ENCODE results near the gene TIMM13.

Gene TIMM13

DNA sequence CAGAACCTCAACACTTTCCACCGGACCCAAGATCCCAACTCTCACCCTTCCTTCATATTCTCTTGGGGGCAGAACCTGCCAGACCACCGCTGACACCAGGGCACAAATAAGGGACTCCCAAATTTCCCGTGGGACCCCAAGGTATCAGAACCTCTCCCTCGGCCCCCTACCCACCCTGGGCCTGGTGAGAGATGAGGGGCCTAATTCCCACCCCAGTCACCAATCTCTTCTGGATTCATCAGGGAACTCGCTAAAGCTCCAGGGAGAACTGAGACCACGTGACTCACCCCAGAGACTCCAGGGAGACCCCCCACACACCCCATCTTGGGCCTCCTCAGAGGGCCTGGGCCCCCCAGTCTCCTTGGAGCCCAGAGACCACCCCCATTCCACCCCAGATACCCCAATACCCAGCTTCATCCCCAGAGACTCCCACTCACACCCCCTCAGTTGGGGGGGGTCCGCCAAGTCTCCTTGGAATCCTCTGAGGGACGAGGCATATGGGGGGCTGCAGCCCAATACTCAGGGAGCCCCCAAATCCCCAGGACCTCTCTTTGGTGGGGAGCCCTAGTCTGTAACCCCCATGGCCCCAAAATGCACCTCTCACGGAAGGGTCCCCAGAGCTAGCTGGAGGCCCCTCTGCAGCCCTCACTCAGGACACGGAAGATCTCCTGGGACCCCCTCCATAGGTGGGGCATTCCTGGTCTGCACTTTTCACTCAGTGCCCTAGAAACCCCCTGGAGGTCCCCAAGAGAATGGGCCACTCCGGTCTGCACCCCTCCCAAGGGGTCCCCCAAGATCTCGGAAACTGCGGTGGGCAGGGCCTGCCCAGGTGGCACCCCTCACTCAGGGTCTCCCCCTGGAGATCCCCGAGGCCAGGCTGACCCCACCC, 27.8 kb upstream of the TIMM13 start:
- DNase-seq = no peak

DNA sequence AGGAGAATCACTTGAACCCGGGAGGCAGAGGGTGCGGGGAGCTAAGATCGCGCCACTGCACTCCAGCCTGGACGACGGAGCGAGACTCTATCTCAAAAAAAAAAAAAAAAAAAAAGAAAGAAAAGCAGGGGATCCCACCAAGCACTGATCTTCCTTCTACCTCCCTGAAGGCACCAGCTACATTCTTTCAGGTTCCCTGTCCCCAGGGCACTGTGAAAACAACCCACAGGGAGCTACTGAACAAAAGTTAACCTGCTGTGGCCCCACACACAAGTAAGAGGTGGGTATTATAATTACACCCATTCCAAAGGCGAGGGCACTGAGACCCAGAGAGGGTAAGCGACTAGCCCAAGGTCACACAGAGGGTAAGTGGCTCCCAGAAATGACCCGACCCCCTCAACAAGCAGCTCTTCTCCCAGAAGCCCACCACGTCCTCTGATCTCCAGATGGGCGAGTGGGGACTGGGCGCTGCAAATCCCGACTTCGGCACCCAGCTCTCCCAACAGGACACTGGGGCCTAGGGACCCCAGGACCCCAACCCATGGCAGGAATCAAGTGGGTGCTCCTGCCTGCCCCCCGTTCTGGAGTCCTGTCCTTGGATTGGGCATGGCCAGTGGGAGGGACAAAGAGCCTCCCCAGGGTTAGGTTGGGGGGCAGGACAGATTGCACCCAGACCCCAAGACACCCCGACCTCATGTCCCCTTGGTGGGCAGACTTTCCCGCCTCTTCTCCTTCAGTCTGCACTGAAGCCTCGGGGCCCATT, 27.0 kb upstream of the TIMM13 start:
- DNase-seq = no peak

DNA sequence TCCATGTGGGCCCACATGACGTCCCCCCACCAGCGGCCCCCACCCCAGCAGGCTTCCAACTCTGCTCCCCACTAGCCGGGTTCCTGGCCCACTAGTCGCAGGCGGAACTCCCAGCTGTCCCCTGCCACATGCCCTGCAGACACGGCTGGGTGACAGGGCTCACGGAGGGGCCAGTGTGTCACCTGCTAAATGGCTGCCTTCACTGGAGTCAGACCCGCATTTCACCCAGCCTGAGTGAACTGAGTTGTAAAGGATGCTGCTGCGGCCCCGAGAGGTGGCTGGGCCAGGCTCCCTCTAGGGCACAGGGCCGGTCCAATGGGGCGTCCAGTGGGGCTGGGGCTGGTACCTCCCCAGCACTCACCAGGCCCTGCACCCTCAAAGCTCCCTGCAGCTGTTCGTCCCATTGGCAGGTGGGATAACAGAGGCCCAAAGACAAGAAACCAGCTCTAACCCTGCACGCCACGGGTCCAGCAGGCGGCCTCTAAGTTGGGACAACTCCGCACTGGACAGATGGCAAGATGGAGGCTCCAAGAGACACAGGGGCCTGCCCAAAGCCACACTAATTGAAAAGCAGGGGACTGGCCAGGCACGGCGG, 26.1 kb upstream of the TIMM13 start:
- DNase-seq = no peak

DNA sequence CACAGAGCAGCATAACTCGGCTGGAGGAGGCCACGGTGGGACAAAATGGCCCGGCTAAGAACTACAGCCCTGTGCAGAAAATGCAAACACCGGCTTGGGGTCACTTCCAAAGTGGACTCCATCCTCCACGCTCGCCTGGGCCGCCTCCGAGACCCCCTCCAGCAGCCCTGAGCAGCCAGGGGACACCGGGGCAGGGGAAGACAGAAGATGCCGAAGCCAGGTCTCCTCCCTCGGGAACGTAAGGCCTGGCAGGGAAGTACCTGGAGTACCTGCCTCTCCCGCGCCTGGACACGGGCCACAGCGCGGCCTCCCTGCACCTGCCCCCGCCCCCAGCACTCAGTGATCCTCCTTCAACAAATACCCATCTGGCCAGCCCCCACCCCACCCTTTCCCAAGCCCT, 24.4 kb upstream of the TIMM13 start:
- no peak for DNase-seq

DNA sequence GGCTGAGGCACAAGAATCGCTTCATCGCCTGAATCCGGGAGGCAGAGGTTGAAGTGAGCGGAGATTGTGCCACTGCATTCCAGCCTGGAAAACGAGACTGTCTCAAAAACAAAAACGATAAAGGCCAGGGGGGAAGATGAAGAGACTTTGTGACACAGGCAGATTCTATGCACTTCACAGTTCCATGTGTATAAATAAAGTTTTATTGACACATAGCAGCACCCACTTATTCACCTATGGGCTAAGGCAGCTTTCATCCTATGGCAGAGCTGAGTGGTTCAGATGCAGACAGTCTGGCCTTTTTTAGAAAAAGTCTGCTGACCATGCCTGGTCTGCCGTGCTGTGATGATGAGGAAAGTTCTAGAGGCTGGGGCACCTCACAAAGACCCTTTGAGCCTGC, 23.8 kb upstream of the TIMM13 start:
- DNase-seq = no peak

DNA sequence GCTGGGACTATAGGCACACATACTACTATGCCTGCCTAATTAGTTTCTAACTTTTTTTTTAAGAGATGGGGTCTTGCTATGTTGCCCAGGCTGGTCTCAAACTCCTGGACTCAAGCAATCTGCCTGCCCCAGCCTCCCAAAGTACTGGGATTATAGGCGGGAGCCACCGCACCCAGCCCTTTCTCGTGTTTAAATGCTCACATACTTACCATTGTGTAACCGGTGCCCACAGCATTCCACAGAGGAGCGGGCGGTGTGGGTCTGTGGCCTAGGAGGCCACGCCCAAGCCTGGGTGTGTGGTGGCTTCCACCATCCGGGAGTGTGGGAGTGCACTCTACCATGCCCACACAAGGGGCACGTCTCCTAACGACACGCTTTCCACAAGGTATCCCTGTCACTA, 21.6 kb upstream of the TIMM13 start:
- no peak for DNase-seq

DNA sequence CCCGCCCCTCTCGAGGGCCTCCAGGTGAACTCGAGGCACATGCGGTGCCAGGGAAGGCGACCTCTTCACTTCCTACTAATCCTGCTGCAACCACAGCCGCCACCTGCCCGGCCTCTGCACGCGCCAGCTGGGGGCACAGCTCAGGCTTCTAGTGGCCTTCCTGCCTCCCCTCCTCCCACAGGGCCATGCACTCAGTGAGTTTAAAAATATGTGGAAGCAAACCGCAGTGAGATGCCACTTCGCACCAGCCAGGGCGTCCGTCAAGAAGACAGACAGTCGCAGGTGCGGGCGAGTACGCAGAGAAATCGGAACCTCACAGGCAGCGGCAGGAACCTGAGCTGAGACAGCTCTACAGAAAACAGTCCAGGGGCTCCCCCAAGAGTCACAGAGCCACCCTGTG, 19.0 kb upstream of the TIMM13 start:
- no peak for DNase-seq

DNA sequence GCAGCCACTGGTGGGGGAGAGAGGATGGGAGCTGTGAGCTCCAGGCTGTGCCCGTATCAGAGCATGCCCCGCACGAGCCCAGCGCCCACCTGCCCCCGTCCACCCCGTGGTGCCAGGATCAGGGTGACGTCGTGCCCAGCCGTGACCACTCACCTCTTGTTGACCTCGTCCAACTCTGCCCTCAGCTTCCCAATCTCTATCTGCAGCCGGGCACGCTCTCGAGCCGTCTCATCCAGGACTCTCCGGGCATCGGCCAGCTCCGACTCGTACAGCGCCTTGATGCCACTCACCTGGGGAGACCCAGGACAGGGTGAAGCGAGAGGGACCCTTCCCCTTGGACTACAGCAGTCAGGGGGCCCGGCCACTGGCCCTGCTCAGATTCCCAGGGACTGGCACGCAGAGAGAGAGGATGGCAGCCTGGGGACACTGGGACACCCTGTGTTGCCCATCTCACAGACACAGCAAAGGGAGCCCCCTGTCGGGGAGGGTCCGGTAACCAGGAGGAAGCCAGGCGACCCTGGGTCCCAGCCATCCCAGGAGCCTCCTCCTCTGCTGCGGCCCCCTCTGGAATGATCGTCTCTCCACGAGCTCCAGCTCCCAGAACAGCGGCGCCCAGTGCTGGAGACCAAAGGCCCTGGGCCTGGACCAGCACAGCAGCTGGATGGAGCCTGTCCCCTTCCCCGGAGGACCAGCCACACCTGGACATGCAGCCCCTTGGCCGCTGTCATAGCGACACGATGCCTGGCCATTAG, 17.0 kb upstream of the TIMM13 start:
- no peak for DNase-seq

DNA sequence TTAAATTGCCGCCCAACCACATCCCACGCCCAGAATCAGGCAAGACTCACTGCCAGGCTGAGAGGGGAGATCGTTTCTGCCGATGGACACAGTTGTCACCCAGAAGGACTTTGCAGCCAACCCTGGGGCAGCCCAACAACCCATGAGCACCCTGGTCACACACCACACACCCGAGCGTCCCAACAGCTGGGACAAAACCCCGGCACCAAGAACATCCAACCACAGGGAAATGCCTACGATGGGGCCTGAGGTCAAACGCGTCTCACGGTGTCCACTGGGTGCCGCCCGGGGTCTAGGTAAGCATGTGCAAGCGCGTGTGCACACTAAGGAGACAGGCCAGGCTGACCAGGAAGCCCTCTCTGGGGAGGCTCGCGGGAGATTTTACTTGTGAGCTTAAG, 16.4 kb upstream of the TIMM13 start:
- DNase-seq = no peak

DNA sequence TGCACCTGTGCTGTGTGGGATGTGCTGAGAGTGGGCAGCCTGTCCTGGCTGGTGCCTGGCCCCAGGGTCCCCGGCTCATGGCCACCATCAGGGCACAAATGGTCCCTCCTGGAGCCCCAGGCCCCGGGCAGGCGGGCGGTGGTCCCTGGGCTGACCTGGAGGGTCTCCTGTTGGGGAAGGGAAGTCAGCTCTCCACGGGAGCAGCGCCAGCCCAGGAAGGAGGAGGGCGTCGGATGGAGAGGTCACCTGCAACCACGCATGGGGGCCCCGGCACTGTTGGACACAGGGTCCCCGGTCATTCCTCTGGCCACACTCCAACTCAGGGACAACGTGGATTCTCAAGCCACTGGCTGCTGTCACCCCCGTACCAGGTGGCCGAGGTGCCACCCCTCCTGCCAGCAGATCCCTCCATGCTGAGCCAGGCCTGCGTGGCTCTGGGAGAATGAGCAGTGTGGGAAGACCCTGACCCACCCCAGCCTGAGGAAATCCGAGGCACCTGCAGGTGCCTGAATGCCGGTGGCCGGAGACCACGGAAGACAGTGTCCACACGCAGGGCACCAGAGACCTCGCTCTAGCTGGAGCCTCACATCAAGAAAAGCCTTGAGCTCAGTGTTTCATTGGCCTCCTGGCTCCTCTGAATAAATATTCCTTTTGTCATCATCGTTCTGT, 15.9 kb upstream of the TIMM13 start:
- DNase-seq = no peak

DNA sequence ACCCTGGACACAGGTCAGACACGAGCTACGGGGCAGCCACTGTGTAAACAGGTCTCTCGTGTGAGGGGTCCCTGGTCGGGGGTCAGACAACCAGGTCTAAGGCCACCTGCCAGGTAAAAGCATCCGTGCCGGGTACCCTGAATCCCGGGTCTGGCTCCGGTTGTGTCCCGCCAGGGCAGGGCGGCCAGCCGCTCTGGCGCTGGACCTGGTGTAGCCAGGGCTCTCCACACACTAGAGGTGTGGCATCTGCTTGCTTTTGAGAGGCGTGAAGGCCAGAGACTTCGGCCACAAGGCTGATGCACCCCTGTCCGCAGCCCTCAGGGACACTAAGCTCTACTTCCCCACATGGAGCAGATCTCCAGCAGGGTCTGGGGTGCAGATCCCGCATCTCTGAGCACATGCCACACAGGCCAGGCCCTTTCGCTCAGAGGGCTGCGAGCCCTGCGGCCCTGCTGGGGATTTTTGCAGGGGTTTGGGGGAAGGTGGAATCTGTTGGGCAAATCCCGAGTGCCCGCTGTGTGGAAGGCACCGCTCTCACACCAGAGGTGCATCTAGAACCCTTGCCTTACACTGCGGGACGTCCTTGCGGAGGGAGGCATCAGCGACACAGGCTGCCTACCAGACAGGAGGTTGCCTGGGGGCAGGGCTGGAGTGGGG, 13.8 kb upstream of the TIMM13 start:
- no peak for DNase-seq

DNA sequence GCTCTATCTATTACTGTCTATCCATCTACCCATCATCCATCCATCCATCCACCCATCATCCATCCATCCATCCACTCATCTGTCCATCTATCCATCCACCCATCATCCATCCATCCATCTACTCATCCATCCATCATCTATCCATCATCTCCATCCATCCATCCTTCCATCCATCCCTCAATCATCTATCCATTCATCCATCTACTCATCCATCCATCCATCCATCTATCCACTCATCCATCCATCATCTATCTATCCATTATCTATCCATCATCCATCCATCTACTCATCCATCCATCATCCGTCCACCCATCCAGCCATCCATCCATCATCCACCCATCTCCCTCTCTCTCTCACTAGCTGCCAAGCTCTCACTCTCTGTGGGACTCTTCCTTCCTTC, 13.1 kb upstream of the TIMM13 start:
- no peak for DNase-seq

DNA sequence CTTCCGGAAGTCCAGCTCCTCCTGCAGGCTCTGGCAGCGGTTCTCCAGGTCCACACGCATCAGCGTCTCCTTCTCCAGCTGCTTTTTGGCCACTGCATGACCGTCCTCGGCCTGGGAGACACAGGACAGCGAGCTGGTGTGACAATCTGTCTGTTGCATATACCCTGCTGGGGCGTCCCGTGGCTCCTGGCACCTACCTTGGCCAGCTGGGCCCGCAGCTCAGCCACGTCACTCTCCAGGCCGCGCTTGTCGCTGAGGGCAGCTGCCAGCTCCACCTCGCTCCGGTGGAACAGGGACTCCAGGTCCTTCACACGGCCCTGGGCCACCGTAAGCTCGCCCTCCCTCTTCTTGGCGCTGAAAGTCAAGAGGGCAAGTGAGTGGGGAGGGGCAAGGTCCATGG, 10.8 kb upstream of the TIMM13 start:
- no peak for DNase-seq

DNA sequence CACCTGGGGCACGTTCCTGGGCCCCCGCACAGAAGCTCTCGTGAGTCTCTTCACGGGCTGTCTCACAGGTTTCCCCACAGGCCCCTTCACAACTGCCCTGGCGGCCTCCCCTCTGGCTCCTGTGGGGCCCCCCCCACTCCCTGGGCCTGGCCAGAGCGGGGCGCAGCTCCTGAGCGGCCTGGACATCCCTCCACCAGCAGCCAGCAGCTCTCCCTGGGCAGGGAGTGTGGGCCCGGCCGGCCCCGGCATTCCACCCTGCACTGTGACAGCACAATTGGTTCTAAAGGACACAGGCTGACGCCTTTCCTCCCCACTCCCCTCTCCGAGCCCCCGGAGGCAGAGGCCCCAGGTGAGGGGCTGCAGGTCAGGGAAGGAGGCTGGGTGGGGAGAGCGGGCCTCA, 9.5 kb upstream of the TIMM13 start:
- DNase-seq = no peak

DNA sequence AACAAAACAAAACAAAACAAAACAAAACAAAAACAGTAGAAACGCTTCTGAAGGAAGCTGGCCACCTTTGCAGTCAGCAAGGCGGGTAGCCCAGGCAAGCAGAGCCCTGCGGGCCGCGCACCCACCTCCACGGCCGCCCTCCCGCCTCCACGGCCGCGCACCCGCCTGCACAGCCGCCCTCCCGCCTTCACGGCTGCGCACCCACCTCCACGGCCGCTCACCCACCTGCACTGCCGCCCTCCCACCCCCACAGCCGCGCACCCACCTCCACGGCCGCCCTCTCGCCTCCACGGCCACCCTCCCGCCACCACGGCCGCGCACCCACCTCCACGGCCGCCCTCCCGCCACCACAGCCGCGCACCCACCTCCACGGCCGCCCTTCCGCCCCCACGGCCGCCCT, 9.0 kb upstream of the TIMM13 start:
- no peak for DNase-seq

DNA sequence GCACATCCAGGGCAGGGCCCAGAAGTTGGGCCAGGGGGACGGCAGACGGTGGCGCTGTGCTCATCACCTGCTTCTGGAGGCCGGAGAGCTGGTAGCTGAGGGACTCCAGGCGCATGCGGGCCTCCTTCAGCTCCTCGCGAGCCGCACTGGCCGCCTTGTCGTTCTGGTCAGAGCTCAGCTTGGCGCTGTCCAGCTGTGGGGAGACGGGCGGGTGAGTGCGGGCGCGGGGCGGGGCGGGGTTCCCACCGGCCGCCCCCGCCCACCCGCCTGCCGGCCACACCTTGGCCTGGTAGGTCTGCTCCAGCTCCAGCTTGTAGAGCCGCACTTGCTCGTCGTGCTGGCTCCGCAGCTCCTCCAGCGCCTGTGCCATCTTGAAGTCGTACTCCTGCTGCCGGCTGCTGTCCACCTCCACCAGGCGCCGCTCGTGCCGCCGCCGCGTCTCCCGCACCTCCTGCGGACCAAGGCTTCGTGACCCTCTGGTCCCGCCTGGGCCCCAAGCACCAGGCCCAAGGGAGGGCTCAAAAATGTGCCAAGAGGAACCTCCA, 7.4 kb upstream of the TIMM13 start:
- DNase-seq = no peak

DNA sequence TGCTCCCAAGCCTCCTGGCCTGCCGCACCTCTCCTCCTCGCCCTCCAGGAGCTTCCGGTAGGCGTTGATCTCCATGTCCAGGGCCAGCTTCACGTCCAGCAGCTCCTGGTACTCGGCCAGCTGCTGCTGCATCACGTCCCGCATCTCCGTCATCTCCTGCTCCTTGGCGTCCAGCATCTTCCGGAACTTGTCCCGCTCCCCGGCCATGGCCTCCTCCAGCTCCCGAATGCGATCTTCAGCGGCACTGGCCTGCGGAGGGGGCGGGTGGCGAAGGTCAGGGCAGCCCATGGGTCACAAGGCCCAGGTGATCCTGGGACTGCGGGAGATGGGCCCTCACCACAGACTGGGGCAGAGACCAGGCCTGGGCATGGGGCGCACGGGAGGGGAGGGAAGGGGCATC, 6.9 kb upstream of the TIMM13 start:
- DNase-seq = no peak

DNA sequence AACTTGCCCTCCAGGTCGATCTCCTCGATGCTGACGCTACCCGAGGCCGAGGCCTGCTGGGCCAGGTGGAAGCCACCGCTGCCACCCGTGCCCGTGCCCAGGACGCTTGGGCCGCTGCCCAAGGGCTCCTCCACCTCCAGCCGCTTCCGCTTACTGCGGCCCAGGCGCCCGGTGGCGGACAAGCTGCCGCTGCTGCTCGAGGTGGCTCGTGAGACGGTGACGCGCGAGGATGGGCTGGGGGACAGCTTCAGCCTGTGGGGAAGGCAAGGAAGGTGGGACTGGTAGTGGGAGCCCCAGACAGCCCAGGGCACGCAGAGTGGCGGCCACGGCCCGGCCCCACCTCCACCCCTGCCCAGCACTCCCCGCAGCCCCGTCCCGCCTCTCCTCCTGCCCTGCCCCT, 6.5 kb upstream of the TIMM13 start:
- no peak for DNase-seq

DNA sequence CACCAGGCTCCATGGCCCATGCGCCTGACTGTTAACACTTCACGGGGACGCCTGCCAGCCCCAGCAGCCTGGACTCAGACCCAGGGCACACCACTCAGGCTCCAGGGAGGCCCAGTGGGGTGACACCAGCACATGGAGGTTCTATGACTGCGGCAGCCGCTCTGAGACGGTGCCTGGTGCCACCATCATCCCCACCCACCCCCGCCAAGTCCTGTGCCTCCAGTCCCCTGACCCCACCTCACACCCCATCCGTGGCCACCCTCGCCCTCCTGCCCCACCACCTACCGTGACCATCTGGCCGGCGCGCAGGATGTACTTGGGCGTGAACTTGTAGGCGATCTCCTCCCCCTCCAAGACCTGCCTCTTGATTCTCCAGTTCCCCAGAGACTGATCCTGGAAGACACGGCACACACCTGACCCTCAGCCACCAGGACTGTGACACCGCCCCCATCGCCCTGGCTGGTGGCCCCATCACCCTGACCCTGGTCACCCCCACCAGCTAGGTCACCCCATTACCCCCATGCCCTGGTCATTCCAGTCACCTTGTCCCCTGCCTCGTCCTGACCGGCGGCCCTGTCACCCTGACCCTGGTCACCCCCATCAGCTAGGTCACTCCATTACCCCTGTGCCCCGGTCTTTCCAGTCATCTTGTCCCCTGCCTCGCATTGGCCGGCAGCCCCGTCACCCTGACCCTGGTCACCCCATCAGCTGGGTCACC, 4.9 kb upstream of the TIMM13 start:
- no peak for DNase-seq

DNA sequence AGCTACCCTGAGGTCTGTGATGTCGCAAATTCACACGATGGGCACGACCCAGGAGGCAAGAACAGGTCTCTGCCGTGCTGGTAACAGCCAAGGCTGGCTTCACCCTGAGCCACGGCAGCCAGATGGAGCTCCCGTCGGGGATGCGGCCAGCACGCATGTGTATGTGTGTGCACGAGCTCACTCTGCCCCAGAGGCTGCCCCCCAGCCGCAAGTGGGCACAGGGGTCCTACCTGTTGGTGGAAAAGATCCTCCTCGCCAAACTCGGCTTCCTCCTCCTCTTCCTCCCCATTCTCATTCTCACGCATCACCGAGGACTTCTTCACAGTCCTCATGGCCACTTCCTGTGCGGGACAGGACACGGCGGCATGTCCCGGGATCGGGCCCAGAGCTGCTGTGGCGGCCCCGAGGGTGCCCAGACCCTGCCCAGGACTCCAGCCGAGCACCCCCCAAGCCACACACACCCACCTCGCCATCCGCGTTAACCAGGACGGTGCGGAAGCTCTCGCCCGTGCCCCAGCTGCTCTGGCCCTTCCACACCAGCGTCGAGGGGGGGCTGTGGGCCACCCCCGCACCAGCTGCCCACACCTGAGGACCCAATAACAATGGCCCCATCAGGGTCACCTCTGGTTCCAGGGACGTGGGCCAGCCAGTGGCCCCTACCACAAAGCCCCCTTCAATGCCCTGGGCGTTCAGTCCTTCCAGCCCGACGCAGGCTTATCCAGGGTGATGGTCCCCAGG, 4.1 kb upstream of the TIMM13 start:
- DNase-seq = no peak

All from stimulated activated CD4-positive, alpha-beta T cell treated with anti-CD3 and anti-CD28 coated beads, Interleukin-12 subunit alpha, Interleukin-12 subunit beta, amount 100 ng/mL, for 4 hours (primary cell).